Right lobe of liver (tissue), 4 donors: ENCODE measurements around the gene UGDH.

Source experiments
- POLR2A ChIP-seq: fragments of 450-650 bp; IDR thresholded peaks from one replicate; pipeline ENCODE4 v1.6.1; 2017; ENCODE audit warnings: antibody characterized with exemption, mild to moderate bottlenecking
- TF ChIP-seq, protein P1 (sequence below), 4 donors: fragments of 200-600 bp in 3 of 4; fragments of 450-650 bp in 1 of 4; IDR thresholded peaks; one replicate each; pipeline versions ENCODE4 v1.5.1 to v1.8.0; 2016 to 2022; ENCODE audit warnings: antibody characterized with exemption in 4 of 4, mild to moderate bottlenecking in 2 of 4
- donor health status: DM: no; HTN: no; CAD: no.
- donor health status: DM: no; HTN: no; CAD: no.
- donor health status: DM: no; HTN: yes; CAD: no.

DNA sequence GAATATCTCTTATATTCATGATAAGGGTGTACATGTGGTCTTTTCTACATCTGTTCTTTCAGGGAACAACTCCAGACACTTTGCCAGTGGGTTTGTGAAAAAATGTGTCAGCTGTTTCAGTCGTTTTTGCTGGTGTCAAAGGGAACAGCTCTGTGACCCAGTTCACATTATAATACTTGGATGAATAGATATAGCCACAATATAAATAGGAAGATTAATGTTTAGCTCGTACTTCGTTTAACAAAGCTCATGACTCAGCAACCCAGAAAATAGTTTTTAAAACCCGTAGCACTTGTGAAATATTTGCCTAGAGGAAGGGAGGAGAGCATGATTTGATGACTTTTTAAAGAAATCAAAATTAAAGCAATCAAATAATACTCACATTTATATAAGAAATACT is 60.5 kb downstream of the UGDH start:
- TF ChIP-seq, protein P1, sequence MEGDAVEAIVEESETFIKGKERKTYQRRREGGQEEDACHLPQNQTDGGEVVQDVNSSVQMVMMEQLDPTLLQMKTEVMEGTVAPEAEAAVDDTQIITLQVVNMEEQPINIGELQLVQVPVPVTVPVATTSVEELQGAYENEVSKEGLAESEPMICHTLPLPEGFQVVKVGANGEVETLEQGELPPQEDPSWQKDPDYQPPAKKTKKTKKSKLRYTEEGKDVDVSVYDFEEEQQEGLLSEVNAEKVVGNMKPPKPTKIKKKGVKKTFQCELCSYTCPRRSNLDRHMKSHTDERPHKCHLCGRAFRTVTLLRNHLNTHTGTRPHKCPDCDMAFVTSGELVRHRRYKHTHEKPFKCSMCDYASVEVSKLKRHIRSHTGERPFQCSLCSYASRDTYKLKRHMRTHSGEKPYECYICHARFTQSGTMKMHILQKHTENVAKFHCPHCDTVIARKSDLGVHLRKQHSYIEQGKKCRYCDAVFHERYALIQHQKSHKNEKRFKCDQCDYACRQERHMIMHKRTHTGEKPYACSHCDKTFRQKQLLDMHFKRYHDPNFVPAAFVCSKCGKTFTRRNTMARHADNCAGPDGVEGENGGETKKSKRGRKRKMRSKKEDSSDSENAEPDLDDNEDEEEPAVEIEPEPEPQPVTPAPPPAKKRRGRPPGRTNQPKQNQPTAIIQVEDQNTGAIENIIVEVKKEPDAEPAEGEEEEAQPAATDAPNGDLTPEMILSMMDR (IDR thresholded peaks at IDR 0.05): no peak
- no peak for TF ChIP-seq POLR2A
